ENCODE measurements around the gene WDR89.
"Not testable (repeated sequence)": the region's sequence is repeated elsewhere in the genome, so short reads cannot be mapped to it uniquely, and the experiment has no call there.

Gene WDR89

DNA sequence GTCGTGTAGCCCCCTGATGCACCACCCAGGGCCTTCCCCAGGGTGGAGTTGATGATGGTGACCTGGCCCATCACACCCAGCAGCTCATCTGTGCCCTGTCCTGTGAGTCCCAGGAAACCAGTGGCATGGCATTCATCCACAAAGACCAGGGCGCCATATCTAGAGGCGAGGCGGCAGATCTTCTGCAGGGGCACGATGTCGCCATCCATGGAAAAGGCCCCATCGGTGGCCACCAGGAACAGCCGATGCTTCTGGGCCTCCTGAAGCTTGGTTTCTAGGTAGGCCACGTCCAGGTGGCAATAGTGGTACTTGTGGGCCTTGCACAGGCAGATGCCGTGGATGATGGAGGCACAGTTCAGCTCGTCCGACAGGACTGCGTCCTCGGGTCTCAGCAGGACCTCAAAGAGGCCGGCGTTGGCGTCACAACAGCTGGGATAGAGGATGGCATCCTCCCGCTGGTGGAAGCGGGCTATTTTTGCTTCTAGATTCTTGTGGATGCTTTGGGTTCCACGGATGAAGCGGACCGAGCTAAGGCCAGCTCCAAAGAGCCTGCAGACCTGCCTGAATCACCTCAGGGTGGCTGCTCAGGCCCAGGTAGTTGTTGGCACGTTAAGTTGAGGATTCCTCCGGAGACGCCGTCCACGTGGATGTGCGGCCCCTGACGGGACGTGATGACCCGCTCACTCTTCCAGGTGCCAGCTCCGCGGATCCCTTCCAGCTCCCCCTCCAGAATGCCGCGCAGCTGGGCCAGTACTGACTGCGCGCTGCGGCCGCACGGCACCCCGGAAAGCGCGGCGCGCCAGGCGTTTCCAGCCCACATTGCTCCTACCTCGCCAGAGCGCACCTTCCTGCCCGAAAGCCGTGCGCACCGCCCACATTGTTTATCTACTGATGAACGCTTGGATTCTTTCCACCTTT, 47.0 kb downstream of the WDR89 start:
- no peak for DNase-seq (ENCODE audit: low spot score)

DNA sequence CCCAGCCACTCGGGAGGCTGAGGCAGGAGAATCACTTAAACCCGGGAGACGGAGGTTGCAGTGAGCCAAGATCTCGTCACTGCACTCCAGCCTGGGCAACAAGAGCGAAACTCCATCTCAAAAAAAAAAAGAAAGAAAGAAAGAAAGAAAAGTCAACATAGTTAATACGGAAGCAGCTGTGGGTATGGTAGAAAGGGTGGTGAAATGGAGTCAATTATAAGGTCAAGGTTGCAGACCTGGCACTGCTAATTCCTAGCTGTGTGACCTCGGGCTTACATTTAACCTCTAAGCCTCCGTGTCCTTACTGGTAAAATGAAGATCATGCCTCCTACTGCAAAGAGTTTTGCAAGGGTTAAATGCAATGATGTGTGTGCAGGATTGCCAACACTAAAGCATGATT, 58.6 kb downstream of the WDR89 start:
- DNase-seq (ENCODE audit: low spot score) = not testable (repeated sequence)

DNA sequence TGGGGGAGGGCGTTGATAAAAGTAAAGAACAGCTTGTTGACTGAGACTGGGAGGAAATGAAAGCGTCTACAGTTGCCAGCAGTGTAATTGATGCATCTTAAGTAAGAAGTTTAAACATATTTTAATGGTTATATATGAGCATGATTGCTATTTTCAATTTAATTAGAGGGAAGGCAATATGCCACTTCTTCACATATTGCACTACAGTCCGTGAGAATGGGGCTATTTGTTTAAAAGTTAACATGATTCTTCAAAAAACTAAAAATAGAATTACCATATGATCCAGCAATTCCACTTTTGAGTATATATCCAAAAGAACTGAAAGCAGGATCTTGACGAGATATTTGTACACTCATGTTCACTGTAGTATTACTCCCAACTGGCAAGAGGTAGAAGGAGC, 60.2 kb downstream of the WDR89 start:
- DNase-seq (ENCODE audit: low spot score) = no peak

DNA sequence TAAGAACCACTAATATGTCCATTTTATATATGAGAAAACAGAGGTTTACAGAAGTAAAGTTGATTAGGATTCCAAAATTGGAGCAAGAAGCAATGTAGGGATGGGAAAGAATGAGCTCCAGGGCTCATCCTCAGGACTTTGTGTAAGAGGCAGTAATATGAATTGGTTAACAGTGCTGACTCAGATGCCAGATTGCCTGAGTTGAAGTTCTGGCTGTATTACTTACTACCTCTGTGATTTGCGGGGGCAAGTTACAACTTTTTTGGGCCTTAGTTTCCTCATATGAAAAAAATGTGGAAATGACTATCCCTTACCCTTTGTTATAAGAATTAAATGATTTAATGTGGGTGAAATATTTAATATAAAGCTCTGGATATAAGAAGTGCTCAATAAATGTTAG, 63.4 kb downstream of the WDR89 start:
- DNase-seq (ENCODE audit: low spot score) = no peak

DNA sequence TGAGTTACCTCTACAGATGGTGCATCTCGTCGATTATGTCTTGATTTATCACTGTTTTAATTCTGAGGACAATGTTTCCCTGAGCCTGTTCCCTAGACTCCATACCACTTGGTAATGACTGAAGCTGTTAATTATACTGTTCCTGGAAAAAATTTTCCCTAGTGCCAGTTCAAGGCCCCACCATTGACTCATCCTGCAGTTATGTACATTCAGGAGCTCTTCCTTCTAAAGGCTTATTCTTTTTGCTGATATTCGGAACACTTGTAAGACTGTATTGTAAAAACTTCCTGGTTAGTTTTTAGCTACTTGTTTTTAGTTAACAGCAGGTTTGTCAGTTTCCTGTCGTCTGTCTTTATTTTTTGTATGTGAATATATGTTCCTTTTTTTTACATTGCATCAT, 68.1 kb downstream of the WDR89 start:
- no peak for DNase-seq (ENCODE audit: low spot score)

DNA sequence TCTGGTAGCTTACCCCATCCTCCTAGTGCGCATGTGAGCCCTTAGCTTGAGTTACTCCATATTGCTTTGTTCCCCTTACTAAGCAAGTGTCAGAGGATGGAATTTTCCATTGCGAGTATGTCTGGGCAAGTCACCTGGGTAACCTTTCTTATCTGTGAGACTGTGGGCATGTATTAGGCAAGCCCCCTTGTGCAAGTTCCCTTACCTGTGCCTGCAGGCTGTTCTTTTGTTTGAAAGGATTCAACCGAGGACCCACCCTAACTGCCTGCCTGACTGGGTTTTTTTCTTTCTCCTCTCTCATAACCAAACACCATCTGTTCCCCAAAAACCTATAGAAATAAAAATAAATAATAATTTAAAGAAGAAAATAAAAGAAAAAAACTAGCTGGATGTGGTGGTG, 76.2 kb downstream of the WDR89 start:
- DNase-seq (ENCODE audit: low spot score) = no peak

DNA sequence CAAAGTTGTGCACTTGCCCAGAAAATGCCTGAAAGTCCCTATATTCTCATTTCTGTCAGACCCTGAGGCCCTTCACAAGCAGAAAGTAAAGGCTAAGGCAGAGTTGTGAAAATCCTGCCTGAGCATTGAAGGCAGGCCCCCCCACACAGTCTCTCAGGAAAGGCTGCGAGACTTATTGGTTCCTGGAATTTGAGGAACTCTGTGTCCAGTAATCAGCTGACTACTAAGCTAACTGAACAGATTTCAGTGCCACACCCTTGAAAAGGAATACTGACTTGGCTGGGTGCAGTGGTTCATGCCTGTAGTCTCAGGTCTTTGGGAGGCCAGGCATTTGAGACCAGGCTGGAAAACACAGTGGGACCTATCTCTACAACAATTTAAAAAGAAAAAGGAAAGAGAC, 77.4 kb downstream of the WDR89 start:
- no peak for DNase-seq (ENCODE audit: low spot score)

DNA sequence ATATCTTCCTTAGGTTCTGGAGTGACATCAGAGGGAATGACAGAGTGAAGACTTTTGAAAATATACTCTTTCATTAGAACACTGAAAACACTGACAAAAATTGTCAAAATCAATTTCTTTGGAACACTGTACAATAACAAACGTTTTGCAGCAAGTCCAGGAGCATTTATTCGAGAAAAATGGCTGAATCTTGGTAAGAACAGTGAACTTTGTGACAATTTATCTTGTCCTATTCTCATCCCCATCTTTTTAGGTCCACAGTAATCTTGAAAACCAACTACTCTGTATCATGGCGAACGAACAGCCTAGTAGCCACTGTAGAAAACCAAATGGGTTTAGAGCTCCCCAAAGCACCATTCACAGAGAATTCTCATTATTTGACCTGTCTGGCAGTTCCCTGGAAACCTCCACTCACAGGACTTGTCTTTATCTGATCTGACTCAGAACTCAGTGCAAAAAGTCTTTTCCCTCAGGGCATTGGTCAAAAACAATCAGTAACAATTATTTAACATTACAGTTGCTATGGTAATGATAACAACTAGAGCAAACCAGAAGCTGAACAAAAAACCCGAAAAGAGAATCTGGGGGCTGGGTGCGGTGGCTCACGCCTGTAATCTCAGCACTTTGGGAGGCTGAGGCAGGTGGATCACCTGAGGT, 78.2 kb downstream of the WDR89 start:
- no peak for DNase-seq (ENCODE audit: low spot score)

DNA sequence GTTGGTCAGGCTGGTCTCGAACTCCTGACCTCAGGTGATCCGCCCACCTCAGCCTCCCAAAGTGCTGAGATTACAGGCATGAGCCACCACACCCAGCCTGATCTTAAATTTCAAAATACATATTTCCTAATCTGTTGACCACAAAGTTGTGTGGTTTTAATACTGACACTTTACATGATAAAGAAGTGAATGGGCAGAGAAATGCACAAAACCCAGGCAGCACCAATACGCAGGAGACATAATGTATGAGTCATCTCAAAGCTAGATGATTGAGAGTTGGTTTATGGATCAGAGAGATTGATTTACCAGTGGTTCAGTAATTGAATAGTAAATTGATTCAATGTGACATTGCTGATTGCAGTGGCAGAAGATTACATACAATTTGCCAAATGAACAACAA, 79.3 kb downstream of the WDR89 start:
- no peak for DNase-seq (ENCODE audit: low spot score)

DNA sequence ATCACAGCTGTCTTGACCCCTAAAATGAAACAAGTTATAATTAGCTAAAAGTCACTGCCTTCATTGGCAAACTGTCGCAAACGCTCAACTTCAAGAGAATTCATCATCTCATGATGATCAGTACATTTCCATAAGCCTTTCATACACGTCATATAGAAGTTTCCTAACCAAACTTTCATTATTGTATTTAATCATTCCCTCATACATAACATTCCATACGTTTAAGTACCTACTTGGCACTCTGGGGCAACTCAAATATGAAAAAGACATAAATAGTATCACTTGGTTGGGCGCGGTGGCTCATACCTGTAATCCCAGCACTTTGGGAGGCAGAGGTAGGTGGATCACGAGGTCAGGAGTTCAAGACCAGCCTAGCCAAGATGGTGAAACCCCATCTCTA, 86.1 kb downstream of the WDR89 start:
- no peak for DNase-seq (ENCODE audit: low spot score)

DNA sequence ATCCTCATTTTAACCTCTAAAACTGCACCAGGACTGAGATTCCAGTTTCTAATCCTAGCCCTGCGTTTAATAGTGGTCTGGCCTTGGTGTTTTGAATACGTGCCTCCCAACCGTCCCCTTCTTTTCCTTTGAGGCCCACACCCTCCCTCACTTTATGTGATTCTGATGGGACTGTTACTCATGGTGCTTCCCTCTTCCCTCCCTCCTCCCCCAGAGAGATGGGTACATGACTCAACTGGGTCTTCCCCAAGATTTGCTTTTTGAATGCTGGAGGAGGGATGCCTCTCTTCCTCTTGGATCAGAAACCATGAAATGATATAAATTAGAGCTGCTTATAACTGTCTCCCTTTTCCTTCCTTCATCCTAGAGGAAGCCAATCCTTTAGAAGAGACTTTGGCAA, 90.3 kb downstream of the WDR89 start:
- DNase-seq (ENCODE audit: low spot score) = no peak

DNA sequence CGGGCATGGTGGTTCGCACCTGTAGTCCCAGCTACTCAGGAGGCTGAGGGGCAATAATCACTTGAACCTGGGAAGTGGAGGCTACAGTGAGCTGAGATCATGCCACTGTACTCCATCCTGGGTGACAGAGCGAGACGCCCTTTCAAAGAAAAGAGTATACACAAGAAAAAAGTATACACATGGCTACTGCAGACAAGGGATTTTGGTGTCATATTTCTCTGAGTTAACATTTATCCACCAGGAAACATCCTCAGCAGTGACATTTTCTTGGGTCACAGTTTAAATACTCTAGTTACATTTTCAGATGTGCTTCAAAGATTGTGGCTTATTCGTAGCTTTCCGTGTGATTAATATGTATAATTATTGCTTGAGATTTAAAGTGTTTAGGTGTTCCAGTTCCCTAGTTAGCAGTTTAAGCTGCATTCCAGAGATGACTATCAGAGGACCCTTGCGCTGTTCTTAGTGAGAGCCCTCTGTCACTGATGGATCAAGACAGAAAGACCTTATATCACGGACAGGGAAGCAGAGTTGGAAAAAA, 93.8 kb downstream of the WDR89 start:
- no peak for DNase-seq (ENCODE audit: low spot score)
